NCI-H187 treated with DMSO at 0.1 percent for 48 hours (cell line): ENCODE data around the gene UBE2G1.
"Not testable (repeated sequence)": the region's sequence is repeated elsewhere in the genome, so short reads cannot be mapped to it uniquely, and the experiment has no call there.

Source experiments
- DNase-seq: peaks from one replicate; lab custom pipeline; 2025; lab: John Stamatoyannopoulos, UW

UBE2G1 gene

DNA sequence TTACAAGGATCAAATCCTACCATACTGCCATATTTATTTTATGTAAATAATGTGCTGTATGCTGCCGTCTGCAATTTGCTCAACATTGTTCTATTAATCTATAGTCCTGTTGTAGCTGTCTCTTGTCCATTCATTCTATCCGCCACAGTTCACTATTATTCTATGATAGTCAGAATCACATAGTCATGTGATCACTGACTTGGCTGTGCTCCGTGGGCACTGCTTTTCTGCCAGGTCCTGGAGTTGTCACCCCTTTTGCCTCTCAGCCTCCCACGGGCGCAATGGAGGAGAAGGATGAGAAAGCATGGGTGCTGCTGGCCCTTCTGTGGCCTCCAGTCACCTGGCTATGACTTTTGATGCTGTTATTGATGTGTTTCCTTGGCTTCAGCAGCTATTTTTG is 65.4 kb downstream of the UBE2G1 start:
- DNase-seq = no peak

DNA sequence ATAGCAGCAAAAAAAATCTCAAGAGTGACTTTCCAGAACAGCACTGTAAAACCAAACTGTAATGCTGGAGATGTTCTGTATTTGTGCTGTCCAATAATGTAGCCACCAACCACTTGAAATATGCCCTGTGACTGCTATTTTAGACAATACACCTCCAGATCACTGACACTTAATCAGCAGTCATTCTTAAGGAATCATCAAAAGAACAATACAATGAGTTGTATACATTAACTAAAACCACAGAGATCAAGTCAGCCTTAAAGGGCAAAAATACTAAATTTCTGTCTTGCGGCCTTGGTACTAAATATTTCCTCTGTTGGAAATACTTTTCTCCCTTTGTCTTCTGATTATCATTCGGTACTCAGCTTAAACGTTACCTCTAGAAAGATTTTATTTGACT is 69.1 kb downstream of the UBE2G1 start:
- no peak for DNase-seq

- no peak for DNase-seq
Observed at GRCh38 chr17:4295686-4296085, 70.8 kb downstream of the UBE2G1 start.

GRCh38 chr17:4293572-4293971 is 72.9 kb downstream of the UBE2G1 start:
- no peak for DNase-seq

DNA sequence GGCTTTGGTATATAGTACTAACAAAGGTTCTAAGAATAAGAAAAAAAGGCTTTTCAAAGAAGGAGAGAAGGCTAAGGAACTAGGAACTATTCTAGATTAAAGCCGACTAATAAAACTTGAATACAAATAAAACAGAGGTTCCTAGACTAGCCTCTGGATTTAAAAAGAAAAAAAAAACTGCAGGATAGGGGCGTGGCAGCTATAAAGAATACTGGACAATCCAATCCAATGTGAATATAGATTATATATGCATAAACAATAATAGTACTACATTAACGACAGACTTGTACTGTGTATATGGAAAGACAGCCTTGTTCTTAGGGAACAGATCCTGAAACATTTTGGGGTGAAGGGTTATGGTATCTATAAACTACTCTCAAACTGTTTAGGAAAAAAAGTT is 78.8 kb downstream of the UBE2G1 start:
- no peak for DNase-seq

GRCh38 chr17:4276514-4276913 is 90.0 kb downstream of the UBE2G1 start:
- DNase-seq = no peak

DNA sequence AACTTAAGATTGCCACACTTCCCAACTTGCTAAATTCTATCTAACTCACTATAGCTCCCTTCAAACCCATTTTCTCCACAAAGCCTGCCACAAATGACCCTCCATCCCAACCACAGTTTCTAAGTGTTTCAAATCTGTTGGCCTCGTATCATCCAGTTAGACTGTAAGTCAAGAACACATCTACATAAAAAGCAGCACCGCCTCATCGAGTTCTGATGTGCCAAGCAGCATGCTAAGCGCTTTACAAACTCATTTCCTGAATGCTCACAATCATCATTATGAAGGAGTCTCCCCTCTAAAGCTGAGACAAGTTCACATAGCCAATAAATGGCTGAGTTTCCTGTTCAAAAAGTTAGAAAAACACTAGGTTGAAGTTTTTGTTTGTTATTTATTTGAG is 93.5 kb downstream of the UBE2G1 start:
- no peak for DNase-seq

DNA sequence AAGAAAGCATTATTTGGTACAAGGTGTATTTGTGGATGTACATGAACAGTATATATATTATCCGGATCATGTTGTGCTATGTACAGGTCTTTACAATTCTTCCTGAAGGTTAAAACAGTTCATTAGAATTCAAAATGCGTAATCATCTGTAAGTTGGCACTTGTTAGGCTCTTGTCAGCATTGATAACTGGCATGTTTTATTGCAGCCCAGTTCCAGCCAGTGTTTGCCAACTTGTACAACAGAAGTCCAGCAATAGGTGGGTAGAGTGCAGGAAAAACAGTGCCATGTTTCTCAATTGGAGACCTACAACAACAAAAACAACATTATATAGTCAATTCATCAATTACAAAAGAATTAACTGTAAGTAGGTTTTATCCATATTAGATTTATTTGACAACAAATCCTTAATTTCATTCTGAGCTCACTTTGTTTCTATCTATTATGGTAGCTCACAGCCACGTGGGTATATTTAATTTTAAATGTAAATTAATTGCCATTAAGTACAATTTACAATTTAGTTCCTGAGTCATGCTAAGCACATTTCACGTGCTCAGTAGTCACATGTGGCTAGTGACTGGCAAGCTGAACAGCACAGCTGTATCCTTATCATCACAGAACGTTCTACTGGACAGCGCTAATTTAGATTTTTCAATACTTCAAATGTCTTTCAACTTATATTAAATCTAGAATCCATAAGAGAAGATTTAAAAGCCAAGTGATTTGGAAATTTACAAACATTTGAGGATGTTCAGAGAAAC is 94.1 kb downstream of the UBE2G1 start:
- DNase-seq = no peak

DNA sequence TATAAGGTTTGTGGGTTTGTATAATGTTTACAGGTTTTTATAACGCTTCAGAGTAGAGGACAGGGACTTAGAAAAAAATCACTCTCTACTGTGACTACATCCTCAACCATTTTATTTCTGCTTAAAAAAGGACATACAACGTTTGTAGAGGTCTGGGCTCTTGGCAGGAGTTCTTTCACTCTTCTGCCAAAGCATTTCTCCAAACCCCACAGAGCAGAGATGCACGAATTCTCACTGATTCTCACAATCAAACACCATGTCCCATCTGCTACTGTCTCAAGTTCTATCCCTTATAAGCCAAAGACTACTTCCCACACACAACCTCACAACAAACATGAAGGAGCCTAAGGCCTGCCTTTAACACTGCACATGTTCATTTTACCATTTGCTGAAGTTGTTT is 95.7 kb downstream of the UBE2G1 start:
- no peak for DNase-seq

- no peak for DNase-seq
Observed at GRCh38 chr17:4269915-4270314, 96.6 kb downstream of the UBE2G1 start.

DNA sequence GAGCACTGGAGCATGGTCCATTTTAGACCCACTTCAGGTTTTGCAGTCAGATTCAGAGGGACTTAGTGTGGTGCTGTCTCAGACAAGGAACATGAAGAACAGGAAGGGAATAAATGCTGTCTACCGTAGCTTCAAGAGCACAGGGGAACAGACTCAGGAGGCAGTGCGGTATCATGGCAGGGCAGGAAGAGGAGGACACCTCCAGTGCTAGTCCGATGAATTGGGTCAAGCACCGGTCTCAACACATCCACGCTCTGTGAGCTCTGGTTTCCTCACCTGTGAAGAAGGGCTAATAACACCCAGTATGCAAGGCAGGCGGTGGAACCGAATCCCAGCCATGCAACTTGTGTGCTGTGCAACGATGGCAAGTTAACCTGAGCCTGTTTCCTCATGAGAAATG is 99.1 kb downstream of the UBE2G1 start:
- no peak for DNase-seq

DNA sequence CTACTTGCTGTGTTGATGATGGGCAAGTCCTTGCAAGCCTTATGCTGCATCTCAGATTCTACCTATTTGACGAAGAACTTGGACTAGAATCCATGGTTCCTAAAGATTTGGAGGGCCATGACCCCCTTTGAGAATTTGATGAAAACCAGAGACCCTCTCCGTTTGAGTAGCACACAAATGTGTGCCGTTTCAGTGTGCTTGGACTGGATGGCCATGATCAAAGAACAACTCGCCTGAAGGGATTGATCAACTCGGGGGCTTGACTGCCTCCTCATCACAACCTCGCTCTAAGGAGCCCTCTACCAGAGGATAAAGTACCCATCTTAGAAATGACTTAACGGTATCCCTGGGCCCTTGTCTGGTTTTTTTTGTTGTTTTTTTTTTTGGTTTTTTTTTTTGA is 99.9 kb downstream of the UBE2G1 start:
- no peak for DNase-seq

GRCh38 chr17:4263282-4264215 is 102.9 kb downstream of the UBE2G1 start, which contains the start of gene ANKFY1:
Gene ANKFY1 (minus strand): TSS chr17:4263979. CDS start chr17:4263941, 38 bp downstream.
- DNase-seq = peak; percentile 54

DNA sequence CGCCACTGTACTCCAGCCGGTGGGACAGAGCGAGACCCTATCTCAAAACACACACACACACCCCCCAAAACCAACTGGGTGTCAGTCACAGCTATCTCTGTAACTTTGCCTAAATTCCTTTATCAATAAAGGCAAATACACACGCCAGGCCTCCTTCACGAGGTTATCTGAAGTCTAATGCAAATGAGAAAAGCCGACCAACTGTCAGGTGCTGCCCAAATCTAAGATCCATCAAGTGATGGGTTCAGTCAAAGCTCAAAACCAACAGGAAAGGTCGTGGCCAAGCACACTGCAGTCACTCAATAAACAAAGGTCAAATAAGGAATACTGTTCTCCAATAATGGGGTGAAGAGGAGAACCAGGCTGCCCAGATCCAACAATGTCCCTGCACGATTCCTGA is 103.8 kb downstream of the UBE2G1 start:
- no peak for DNase-seq

- DNase-seq = no peak
Observed at GRCh38 chr17:4261452-4261851, 105.0 kb downstream of the UBE2G1 start.

DNA sequence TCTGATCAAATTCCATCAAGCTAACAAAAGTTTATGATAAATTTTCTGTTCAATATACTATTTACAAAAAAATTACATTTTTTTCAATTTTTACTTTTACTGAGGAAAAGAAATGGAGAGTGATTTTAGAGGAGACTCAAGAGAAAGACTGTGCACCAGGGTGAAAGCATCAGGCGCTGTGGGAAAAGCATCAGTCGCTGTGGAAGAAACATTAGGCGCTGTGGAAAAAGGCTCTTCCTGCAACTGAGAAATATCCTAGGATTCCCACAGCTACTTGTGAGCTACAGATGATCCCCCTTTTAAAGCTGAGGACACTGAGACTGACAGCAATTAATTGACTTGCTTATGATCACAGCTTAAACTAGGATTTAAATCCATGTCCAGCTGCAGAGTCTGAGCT is 107.6 kb downstream of the UBE2G1 start:
- no peak for DNase-seq

- DNase-seq = no peak
Observed at GRCh38 chr17:4256952-4257351, 109.5 kb downstream of the UBE2G1 start.

DNA sequence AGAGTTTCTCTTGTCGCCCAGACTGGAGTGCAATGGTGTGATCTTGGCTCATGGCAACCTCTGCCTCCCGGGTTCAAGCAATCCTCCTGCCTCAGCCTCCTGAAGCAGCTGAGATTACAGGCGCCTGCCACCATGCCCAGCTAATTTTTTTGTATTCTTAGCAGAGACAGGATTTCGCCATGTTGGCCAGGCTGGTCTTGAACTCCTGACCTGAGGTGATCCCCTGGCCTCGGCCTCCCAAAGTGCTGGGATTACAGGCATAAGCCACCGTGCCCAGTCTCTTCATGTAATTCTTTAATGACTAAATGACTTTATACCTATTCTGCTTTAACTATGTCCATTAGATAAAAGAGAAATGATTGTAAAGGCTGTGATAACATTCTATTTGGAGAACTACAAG is 111.2 kb downstream of the UBE2G1 start:
- DNase-seq = not testable (repeated sequence)

- no peak for DNase-seq
Observed at GRCh38 chr17:4250887-4251286, 115.6 kb downstream of the UBE2G1 start.

DNA sequence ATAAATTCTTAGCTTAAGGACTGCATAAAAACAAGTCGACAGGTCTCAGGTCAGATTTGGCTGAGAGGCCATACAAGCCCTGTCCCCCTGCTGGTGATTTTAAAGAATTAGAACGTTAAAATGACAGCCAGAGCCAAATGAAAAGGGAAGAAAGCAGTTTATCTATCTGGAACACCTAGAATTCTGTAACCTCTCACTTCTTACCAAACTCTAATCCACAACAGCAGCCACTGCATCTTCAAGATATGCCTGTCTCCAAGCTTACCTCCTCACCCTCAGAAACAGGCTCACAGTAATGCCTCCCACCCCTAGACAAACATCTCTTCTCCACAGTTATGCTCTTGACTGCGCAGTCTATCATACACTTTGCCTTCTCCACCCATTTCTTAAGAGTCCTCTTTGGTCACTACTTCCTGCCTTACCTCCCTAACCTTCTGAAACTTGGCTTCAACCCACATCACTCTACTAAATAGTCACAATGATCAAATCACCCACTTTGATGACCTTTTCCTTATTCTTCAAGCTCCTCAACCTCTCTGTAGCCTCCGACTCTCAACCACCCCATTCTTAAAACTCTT is 116.9 kb downstream of the UBE2G1 start:
- DNase-seq = no peak

- DNase-seq = no peak
Observed at GRCh38 chr17:4248504-4249277, 117.8 kb downstream of the UBE2G1 start.

DNA sequence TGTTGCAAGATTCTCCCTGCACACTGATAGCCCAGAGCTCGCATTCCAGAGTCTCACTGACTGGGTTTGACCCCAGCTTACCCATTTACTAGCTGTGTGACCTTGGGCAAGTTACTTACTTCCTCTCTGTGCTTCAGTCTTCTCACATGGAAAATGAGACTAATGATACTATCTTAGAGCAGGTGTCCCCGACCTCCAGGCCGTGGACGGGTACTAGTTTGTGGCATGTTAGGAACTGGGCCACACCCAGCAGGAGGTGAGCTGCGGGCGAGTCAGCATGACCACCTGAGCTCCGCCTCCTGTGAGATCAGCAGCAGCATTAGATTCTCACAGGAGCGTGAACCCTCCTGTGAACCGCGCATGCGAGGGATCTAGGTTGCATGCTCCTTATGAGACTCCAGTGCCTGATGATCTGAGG is 118.5 kb downstream of the UBE2G1 start:
- DNase-seq = no peak
